ENCODE data around the gene ZNF800. TPM values are rescaled to one million over a fixed set of nuclear protein-coding genes. Genes with fewer than 3 reads are reported as not detected.
"Not testable (repeated sequence)": the region's sequence is repeated elsewhere in the genome, so short reads cannot be mapped to it uniquely, and the experiment has no call there.

Gene ZNF800
- total RNA-seq = 10 to 100 TPM; 24.7 to 35.6 (median 27.9) TPM

- no peak for TF ChIP-seq CTCF (IDR thresholded peaks at IDR 0.05)
- peak; percentile 59 for TF ChIP-seq POLR2A (IDR thresholded peaks at IDR 0.05; ENCODE audit: low read depth)
- TF ChIP-seq EP300 (IDR thresholded peaks at IDR 0.05) = no peak
- peak; percentile 90 to 96 for TF ChIP-seq POLR2AphosphoS5 (IDR thresholded peaks at IDR 0.05)
- Histone ChIP-seq H3K27ac (replicated peaks in 1 of 4) (peak within 1 kb of the TSS; percentile 93 to 98 (median 97)), H3K9me3 (no peaks in the 10 kb centered on the region), H3K4me1 (peaks cover 17 to 45% (median 31%) of the 10 kb centered on the region in 4 donors), H3K36me3 (peaks cover 0 to 16% (median 4%) of the 10 kb centered on the region in 4 donors), H3K4me3 (peak within 1 kb of the TSS; percentile 88 to 97 (median 94)), H3K27me3 (no peaks in the 10 kb centered on the region)
- intact Hi-C loops (cut with DNase I) = loop anchor here (2.0 kb wide), 1 partner anchor 192 kb away; the partner anchor contains the start of gene GCC1
- under 1% methylated on average over 41 of the region's 67 CpGs for WGBS
- peak; percentile 96 for DNase-seq (ENCODE audit: extremely low spot score)
Observed at GRCh38 chr7:127392566-127393367, at the start of gene ZNF800. TSS of gene ZNF800 (minus strand) at chr7:127392708. CDS start at chr7:127391557, 1,151 bp downstream.

- Histone ChIP-seq H3K36me3 (no peaks in the 10 kb centered on the region), H3K27ac (replicated peaks in 1 of 4) (no peak overlapping the region), H3K9me3 (no peaks in the 10 kb centered on the region), H3K27me3 (peaks cover 0 to 5% (median 0%) of the 10 kb centered on the region in 4 donors), H3K4me3 (no peak overlapping the region), H3K4me1 (peaks cover 0 to 8% (median 0%) of the 10 kb centered on the region in 4 donors)
- intact Hi-C loops (cut with DNase I) = no loop called here
- TF ChIP-seq CTCF (IDR thresholded peaks at IDR 0.05) (no peak), EP300 (IDR thresholded peaks at IDR 0.05) (no peak), POLR2A (IDR thresholded peaks at IDR 0.05; ENCODE audit: low read depth) (no peak), POLR2AphosphoS5 (IDR thresholded peaks at IDR 0.05) (no peak)
- WGBS = 83% methylated on average over 2 of the region's 2 CpGs
- DNase-seq (ENCODE audit: extremely low spot score) = no peak
Observed at GRCh38 chr7:127440206-127440605, 47.7 kb upstream of the ZNF800 start.

DNA sequence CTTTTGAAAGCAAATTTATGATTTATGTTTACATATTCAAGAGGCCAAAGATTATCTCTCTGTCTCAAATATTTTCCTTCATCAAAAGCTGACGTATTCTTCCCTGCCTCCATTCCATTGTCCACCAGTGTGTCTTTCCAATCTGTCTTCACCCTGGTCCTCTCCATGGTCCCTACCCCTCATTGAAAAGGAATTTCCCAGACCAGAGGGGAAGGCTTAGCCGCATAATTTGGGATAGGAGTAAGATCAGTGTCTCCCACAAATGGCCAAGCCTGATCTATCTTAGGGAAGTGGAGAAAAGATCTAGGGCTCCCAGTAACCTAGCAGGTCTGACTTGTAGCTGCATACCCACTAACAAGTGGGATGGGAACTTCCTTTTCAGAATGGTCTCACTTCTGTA is 46.3 kb upstream of the ZNF800 start:
- intact Hi-C loops (cut with DNase I) = no loop called here
- WGBS = 91% methylated on average over 2 of the region's 2 CpGs
- no peak for TF ChIP-seq POLR2A (IDR thresholded peaks at IDR 0.05; ENCODE audit: low read depth)
- no peak for TF ChIP-seq POLR2AphosphoS5 (IDR thresholded peaks at IDR 0.05)
- no peaks in the 10 kb centered on the region for H3K36me3 ChIP-seq
- no peak for DNase-seq (ENCODE audit: extremely low spot score)
- no peak overlapping the region for H3K27ac ChIP-seq (replicated peaks in 1 of 4)
- H3K4me3 ChIP-seq = no peak overlapping the region
- H3K4me1 ChIP-seq = peaks cover 0 to 8% (median 0%) of the 10 kb centered on the region in 4 donors
- H3K27me3 ChIP-seq = peaks cover 0 to 5% (median 0%) of the 10 kb centered on the region in 4 donors
- H3K9me3 ChIP-seq = no peaks in the 10 kb centered on the region

DNA sequence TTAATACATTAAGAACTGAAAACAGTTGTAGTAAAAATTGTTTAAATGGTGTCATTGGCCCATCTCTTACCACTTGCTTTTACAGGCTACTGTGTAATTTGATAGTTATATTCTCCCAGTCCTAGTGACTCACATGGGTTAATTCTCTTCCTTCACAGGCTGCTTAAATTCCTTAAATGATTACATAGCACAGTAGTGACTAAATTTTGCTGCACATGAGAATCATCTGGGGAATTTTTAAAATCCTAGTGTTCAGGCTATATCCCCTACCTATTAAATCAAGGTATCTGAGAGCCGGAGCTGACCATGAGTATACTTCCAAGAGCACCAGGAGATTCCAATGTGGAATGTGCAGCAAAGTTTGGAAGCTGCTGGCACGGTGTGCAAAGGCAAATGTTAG is 45.3 kb upstream of the ZNF800 start:
- Histone ChIP-seq H3K27me3 (peaks cover 0 to 5% (median 0%) of the 10 kb centered on the region in 4 donors), H3K9me3 (no peaks in the 10 kb centered on the region), H3K36me3 (no peaks in the 10 kb centered on the region), H3K4me3 (no peak overlapping the region), H3K4me1 (peaks cover 0 to 8% (median 0%) of the 10 kb centered on the region in 4 donors), H3K27ac (replicated peaks in 1 of 4) (no peak overlapping the region)
- TF ChIP-seq EP300 (IDR thresholded peaks at IDR 0.05) (no peak), POLR2AphosphoS5 (IDR thresholded peaks at IDR 0.05) (no peak), CTCF (IDR thresholded peaks at IDR 0.05) (no peak), POLR2A (IDR thresholded peaks at IDR 0.05; ENCODE audit: low read depth) (no peak)
- WGBS = 44% methylated on average over 2 of the region's 2 CpGs
- intact Hi-C loops (cut with DNase I) = no loop called here
- no peak for DNase-seq (ENCODE audit: extremely low spot score)

- Histone ChIP-seq H3K4me3 (no peak overlapping the region), H3K4me1 (peaks cover 0 to 8% (median 0%) of the 10 kb centered on the region in 4 donors), H3K9me3 (no peaks in the 10 kb centered on the region), H3K27ac (replicated peaks in 1 of 4) (no peak overlapping the region), H3K36me3 (no peaks in the 10 kb centered on the region), H3K27me3 (peaks cover 0 to 5% (median 0%) of the 10 kb centered on the region in 4 donors)
- TF ChIP-seq EP300 (IDR thresholded peaks at IDR 0.05) (no peak), POLR2A (IDR thresholded peaks at IDR 0.05; ENCODE audit: low read depth) (no peak), CTCF (IDR thresholded peaks at IDR 0.05) (no peak), POLR2AphosphoS5 (IDR thresholded peaks at IDR 0.05) (no peak)
- intact Hi-C loops (cut with DNase I) = no loop called here
- WGBS = 79% methylated on average over 3 of the region's 3 CpGs
- no peak for DNase-seq (ENCODE audit: extremely low spot score)
Observed at GRCh38 chr7:127437241-127437640, 44.7 kb upstream of the ZNF800 start.

GRCh38 chr7:127429281-127429680 is 36.8 kb upstream of the ZNF800 start:
- H3K4me1 ChIP-seq; H3K4me3 ChIP-seq; intact Hi-C loops (cut with DNase I); H3K9me3 ChIP-seq; DNase-seq (ENCODE audit: extremely low spot score); H3K27ac ChIP-seq (replicated peaks in 1 of 4); H3K36me3 ChIP-seq: not testable (repeated sequence)
- peaks cover 0 to 16% (median 0%) of the 10 kb centered on the region in 4 donors for H3K27me3 ChIP-seq
- WGBS = 95% methylated on average over 16 of the region's 18 CpGs
